Body of pancreas (tissue), 4 donors: ENCODE measurements around the gene PDLIM1. TPM values are rescaled to one million over a fixed set of nuclear protein-coding genes. Genes with fewer than 3 reads are reported as not detected.

Experiments
- ATAC-seq: fragments of 150-250 bp; one replicate; pipeline ENCODE4 v1.9.1; 2016
- DNase-seq, 4 donors: peaks; one replicate each; pipeline ENCODE4 v3.0.0-alpha.2; 2019
- H3K27ac ChIP-seq, 4 donors: fragments of 200-600 bp; sonication (generic); 1 replicate in 3 of 4; 2 replicates in 1 of 4; pipeline versions ENCODE4 v1.5.1 to v1.6.1; 2016 to 2019; ENCODE audit warnings: mild to moderate bottlenecking in 1 of 4, mixed read lengths in 1 of 4, moderate library complexity in 1 of 4
- H3K27me3 ChIP-seq, 2 donors: fragments of 200-600 bp; sonication (generic); one replicate each; pipeline ENCODE4 v1.6.0; 2016; ENCODE audit warnings: mild to moderate bottlenecking in 1 of 2
- H3K36me3 ChIP-seq, 2 donors: fragments of 200-600 bp; sonication (generic); replicated peaks in 1 of 2; 2 replicates each; pipeline ENCODE4 v1.5.1; 2016; ENCODE audit warnings: low read depth in 2 of 2; ENCODE audit not compliant: insufficient read depth in 1 of 2
- H3K4me1 ChIP-seq: fragments of 200-600 bp; sonication (generic); one replicate; pipeline ENCODE4 v1.6.0; 2016
- H3K4me3 ChIP-seq, 2 donors: fragments of 200-600 bp; sonication (generic); 1 replicate in 1 of 2; 2 replicates in 1 of 2; pipeline ENCODE4 v1.5.1; 2016 to 2019
- H3K9me3 ChIP-seq, 3 donors: fragments of 200-600 bp; sonication (generic); 1 replicate in 2 of 3; 2 replicates in 1 of 3; pipeline ENCODE4 v1.5.1; 2016
- POLR2A ChIP-seq, 3 donors: fragments of 450-650 bp; IDR thresholded peaks; one replicate each; pipeline ENCODE4 v1.6.1; 2016; ENCODE audit warnings: antibody characterized with exemption in 3 of 3, mild to moderate bottlenecking in 2 of 3
- WGBS, 2 donors: methylation state at CpG; one replicate each; pipeline ENCODE4 v1.1.5; 2017; 5-methylcytosine and 5-hydroxymethylcytosine counted together
- intact Hi-C: fragments of 100-400 bp; cut with DNase I; formaldehyde crosslinking; loops from one replicate; pipeline ENCODE4 v1.15.1; 2023
- total RNA-seq, 2 donors: library from RNA; depleted of rRNA; stranded (reverse); fragments of >200 nt; gene quantifications; one replicate each; pipeline ENCODE4 v1.1.0, GENCODE V29; 2016
- TF ChIP-seq, protein P1 (sequence below), 7 experiments: fragments of 450-650 bp in 4 of 7; fragments of 200-600 bp in 3 of 7; sonication (generic) in 3 of 7; IDR thresholded peaks; one replicate each; pipeline ENCODE4 v1.5.1; 2016 to 2019; ENCODE audit warnings: antibody characterized with exemption in 7 of 7

The PDLIM1 gene
- total RNA-seq, 2 donors from 2014 or later, result 41.5 to 66.2 TPM

DNA sequence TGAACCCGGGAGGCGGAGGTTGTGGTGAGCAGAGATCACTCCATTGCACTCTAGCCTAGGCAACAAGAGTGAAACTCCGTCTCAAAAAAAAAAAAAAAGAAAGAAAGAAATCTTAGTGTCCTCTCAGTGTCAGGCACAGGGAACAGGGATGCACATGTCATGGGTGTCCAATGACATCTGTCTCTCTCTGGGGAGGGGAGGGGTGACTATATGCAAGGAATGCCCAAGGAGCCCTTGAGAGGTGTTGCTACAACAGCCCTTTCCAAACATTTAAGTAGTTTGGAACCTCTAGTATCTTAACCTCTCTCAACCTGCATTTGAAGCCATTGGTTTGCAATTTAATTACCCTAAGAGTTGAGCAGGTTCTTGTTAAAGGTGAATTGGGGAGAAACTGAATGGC is 28.9 kb downstream of the PDLIM1 start:
- no peak overlapping the region for H3K4me3 ChIP-seq
- H3K36me3 ChIP-seq, result peaks cover 4 to 11% of the 10 kb centered on the region in 2 donors
- H3K27ac ChIP-seq, result no peak overlapping the region
- no peak for DNase-seq
- H3K27me3 ChIP-seq, result no peaks in the 10 kb centered on the region
- 94 to 96% methylated on average over 3 of the region's 3 CpGs for WGBS, 2 donors
- TF ChIP-seq, protein P1, sequence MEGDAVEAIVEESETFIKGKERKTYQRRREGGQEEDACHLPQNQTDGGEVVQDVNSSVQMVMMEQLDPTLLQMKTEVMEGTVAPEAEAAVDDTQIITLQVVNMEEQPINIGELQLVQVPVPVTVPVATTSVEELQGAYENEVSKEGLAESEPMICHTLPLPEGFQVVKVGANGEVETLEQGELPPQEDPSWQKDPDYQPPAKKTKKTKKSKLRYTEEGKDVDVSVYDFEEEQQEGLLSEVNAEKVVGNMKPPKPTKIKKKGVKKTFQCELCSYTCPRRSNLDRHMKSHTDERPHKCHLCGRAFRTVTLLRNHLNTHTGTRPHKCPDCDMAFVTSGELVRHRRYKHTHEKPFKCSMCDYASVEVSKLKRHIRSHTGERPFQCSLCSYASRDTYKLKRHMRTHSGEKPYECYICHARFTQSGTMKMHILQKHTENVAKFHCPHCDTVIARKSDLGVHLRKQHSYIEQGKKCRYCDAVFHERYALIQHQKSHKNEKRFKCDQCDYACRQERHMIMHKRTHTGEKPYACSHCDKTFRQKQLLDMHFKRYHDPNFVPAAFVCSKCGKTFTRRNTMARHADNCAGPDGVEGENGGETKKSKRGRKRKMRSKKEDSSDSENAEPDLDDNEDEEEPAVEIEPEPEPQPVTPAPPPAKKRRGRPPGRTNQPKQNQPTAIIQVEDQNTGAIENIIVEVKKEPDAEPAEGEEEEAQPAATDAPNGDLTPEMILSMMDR (IDR thresholded peaks at IDR 0.05), result no peak
- intact Hi-C loops, result no loop called here
- no peak for ATAC-seq
- no peaks in the 10 kb centered on the region for H3K9me3 ChIP-seq
- H3K4me1 ChIP-seq, result peaks cover 31% of the 10 kb centered on the region

DNA sequence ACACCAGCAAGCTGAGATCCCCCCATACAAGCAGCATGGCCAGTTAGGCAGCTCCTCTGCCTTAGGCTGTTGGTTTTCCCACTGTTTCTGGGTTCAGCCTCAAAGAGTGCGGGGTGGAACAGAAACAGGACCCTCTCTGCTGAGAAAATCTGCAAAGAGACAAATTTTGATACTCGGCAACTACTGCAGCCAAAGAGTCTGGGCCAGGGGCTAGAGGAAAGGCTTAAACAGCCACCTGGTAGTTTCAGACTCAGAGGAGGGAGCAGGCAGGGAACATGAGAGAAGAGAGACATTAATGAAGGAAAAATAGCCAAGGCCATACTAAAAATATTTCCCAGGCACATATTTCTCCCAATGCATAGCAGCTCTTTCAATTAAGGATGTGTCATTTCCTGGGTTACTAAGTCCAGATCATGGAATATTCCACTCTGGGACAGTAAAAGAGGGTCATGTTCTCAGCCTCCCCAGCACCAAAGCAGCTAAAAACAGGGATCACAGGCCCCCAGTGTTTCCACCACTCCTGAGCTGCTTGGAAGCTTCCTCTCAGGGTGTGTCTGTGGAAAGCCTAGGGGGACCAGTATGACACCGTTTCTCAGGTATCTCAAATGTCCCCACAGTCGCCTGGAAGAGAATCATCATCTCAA is 29.8 kb downstream of the PDLIM1 start:
- WGBS, 2 donors, result 81 to 90% methylated on average over 4 of the region's 4 CpGs
- intact Hi-C loops, result no loop called here
- Histone ChIP-seq H3K4me1 (peaks cover 25% of the 10 kb centered on the region), H3K27ac (peak overlapping the region in 3 of 4 donors; percentile 17 to 76 (median 51)), H3K36me3 (peaks cover 4 to 11% of the 10 kb centered on the region in 2 donors), H3K27me3 (no peaks in the 10 kb centered on the region), H3K4me3 (no peak overlapping the region), H3K9me3 (no peaks in the 10 kb centered on the region)
- TF ChIP-seq POLR2A (IDR thresholded peaks at IDR 0.05), result no peak
- TF ChIP-seq, protein P1 (IDR thresholded peaks at IDR 0.05), result no peak
- ATAC-seq, result no peak
- DNase-seq, result no peak

DNA sequence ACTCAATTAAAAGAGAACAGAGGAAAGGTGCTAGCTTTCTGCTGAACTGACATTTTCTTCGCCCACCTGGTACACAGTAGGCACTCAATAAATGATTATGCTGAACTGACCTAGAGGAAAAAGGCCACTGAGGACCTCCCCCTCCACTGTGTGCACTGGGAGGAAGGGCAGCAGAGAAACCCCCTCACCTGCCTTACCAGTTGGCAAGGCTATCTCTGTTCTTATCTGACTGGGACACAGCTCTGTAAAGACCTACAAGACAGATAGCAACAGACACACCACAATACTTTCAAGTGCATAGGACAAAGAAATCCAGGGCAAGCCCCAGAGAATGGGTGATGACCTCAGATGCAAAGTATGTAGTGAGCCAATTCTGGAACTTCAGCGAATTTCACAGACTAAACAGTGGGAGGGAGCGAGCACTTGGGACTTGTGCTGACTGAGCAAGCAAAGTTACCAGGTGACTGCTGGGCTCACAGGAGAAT is 30.4 kb downstream of the PDLIM1 start:
- ATAC-seq (peak; percentile 82), DNase-seq (peak in 3 of 4 donors; percentile 30 to 54 (median 40))
- WGBS, 2 donors, result 62 to 84% methylated on average over 3 of the region's 3 CpGs
- intact Hi-C loops, result no loop called here
- Histone ChIP-seq H3K4me1 (peaks cover 21% of the 10 kb centered on the region), H3K4me3 (no peak overlapping the region), H3K9me3 (no peaks in the 10 kb centered on the region), H3K27ac (peak overlapping the region in 3 of 4 donors; percentile 17 to 76 (median 51)), H3K36me3 (peaks cover 4 to 11% of the 10 kb centered on the region in 2 donors), H3K27me3 (no peaks in the 10 kb centered on the region)
- TF ChIP-seq, protein P1 (IDR thresholded peaks at IDR 0.05), result no peak
- TF ChIP-seq POLR2A (IDR thresholded peaks at IDR 0.05), result no peak

DNA sequence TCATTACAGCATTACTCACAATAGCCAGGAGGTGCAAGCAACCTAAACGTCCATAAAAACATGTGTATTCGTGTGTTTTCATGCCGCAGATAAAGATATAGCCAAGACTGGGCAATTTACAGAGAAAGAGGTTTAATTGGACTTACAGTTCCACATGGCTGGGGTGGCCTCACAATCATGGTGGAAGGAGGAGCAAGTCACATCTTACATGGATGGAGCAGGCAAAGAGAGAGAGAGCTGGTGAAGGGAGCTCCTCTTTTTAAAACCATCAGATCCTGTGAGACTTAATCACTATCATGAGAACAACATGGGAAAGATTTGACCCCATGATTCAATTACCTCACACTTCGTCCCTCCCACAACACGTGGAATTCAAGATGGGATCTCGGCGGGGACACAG is 33.0 kb downstream of the PDLIM1 start:
- no peak for TF ChIP-seq POLR2A (IDR thresholded peaks at IDR 0.05)
- TF ChIP-seq, protein P1 (IDR thresholded peaks at IDR 0.05), result no peak
- H3K4me3 ChIP-seq, result no peak overlapping the region
- no peak overlapping the region for H3K27ac ChIP-seq
- DNase-seq (no peak), ATAC-seq (no peak)
- peaks cover 12% of the 10 kb centered on the region for H3K4me1 ChIP-seq
- no peaks in the 10 kb centered on the region for H3K27me3 ChIP-seq
- H3K36me3 ChIP-seq, result peaks cover 2 to 11% of the 10 kb centered on the region in 2 donors
- no peaks in the 10 kb centered on the region for H3K9me3 ChIP-seq
- intact Hi-C loops, result no loop called here
- WGBS, 2 donors, result 92 to 94% methylated on average over 7 of the region's 7 CpGs

DNA sequence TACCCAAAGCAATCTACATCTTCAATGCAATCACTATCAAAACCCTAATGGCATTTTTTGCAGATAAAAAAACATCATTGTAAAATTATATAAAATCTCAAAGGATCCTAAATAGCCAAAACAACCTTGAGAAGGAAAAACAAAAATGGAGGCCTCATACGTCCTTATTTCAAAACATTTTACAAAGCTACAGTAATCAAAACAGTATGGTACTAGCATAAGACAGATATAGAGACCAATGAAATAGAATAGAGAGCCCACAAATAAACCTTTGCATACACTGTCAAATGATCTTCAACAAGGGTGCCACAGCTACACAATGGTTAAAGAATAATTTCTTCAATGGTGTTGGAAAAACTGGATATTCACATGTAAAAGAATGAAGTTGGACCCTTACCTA is 34.5 kb downstream of the PDLIM1 start:
- intact Hi-C loops, result no loop called here
- Histone ChIP-seq H3K27me3 (no peaks in the 10 kb centered on the region), H3K4me1 (peaks cover 10% of the 10 kb centered on the region), H3K27ac (no peak overlapping the region), H3K4me3 (no peak overlapping the region), H3K36me3 (peaks cover 0 to 7% of the 10 kb centered on the region in 2 donors), H3K9me3 (no peaks in the 10 kb centered on the region)
- DNase-seq (no peak), ATAC-seq (no peak)
- TF ChIP-seq, protein P1 (IDR thresholded peaks at IDR 0.05), result no peak
- TF ChIP-seq POLR2A (IDR thresholded peaks at IDR 0.05), result no peak
- 84 to 89% methylated on average over 1 of the region's 1 CpG for WGBS, 2 donors
